ENCODE data around the gene PUS1.

The PUS1 gene

GRCh38 chr12:131915000-131915689 is 13.9 kb upstream of the PUS1 start:
- DNase-seq (ENCODE audit: extremely low read depth in 1 of 2, low read depth in 1 of 2), result no peak

DNA sequence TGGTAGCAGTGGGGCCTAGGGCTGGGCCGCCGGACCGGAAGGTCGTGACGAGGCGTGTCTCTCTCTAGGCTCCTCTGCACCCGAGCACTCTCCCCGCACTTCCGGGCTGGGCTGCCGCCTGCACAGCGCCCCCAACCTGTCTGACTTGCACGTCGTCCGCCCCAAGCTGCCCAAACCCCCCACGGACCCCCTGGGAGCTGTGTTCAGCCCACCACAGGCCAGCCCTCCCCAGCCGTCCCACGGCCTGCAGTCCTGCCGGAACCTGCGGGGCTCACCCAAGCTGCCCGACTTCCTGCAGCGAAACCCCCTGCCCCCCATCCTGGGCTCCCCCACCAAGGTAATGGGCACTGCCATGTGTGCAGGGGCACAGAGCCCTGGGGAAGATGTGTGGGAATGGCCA is 13.3 kb upstream of the PUS1 start:
- DNase-seq (ENCODE audit: extremely low read depth in 1 of 2, low read depth in 1 of 2), result no peak

DNA sequence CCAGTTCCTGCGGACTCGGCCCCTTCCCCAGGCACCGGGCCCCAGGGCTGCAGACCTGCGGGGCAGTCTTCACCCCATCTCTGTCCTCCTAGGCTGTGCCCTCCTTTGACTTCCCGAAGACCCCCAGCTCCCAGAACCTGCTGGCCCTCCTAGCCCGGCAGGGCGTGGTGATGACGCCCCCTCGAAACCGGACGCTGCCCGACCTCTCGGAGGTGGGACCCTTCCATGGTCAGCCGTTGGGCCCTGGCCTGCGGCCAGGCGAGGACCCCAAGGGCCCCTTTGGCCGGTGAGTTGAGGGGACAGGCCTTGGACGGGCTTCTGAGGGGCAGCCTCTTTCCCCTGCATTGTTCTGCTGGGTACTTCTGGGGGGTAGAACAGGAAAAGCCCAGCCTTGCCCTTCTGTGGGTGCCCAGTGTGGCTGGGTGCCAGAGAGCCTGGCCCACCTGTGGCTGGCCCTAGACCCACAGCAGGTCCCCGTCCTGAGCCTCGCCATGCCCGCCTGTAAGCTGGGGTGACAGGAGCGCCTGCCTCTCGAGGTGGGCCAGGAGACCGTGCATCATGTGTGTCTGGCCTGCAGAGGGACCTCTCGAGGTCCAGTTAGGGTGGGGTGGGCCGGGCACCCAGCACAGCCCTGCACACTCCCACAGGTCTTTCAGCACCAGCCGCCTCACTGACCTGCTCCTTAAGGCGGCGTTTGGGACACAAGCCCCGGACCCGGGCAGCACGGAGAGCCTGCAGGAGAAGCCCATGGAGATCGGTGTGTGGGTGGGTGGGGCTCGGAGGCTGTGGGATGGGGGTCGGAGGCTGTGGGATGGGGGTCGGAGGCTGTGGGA is 12.6 kb upstream of the PUS1 start:
- no peak for DNase-seq (ENCODE audit: extremely low read depth in 1 of 2, low read depth in 1 of 2)

GRCh38 chr12:131917139-131917710 is 11.9 kb upstream of the PUS1 start:
- no peak for DNase-seq (ENCODE audit: extremely low read depth in 1 of 2, low read depth in 1 of 2)

DNA sequence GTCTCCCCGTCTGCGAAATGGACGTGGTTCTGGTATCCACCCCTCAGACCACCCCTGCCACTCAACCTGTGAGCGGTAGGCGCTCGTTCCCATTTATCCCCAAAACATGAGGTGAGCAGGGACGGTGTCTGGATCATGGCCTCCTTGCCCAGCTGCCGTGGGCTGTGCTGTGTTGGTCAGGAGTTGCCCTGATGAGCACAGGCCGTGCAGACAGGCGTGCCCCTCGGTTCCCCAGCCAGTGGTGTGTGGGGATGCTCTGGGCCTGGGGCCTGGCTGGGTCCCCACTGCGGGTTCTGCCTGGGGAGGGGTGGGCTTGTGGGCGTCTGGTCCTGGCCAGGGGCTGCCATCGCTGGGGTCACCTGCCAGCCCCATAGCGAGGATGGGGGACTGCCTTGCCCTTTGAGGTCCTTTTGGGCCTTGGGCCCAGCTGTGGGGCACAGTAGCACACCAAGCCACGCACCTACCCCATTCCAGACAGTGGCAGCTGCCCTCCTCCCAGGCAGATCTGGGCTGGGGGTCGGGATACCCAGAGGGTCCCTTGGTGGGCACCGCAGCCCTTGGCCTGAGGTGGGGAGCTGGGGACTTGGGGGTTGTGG is 11.3 kb upstream of the PUS1 start:
- no peak for DNase-seq (ENCODE audit: extremely low read depth in 1 of 2, low read depth in 1 of 2)

GRCh38 chr12:131918311-131919050 is 10.6 kb upstream of the PUS1 start:
- DNase-seq (ENCODE audit: extremely low read depth in 1 of 2, low read depth in 1 of 2), result no peak

- no peak for DNase-seq (ENCODE audit: extremely low read depth in 1 of 2, low read depth in 1 of 2)
Observed at GRCh38 chr12:131919051-131919347, 10.1 kb upstream of the PUS1 start.

- DNase-seq (ENCODE audit: extremely low read depth in 1 of 2, low read depth in 1 of 2), result no peak
Observed at GRCh38 chr12:131919366-131920156, 9.5 kb upstream of the PUS1 start.

GRCh38 chr12:131920157-131920508 is 8.9 kb upstream of the PUS1 start:
- no peak for DNase-seq (ENCODE audit: extremely low read depth in 1 of 2, low read depth in 1 of 2)

DNA sequence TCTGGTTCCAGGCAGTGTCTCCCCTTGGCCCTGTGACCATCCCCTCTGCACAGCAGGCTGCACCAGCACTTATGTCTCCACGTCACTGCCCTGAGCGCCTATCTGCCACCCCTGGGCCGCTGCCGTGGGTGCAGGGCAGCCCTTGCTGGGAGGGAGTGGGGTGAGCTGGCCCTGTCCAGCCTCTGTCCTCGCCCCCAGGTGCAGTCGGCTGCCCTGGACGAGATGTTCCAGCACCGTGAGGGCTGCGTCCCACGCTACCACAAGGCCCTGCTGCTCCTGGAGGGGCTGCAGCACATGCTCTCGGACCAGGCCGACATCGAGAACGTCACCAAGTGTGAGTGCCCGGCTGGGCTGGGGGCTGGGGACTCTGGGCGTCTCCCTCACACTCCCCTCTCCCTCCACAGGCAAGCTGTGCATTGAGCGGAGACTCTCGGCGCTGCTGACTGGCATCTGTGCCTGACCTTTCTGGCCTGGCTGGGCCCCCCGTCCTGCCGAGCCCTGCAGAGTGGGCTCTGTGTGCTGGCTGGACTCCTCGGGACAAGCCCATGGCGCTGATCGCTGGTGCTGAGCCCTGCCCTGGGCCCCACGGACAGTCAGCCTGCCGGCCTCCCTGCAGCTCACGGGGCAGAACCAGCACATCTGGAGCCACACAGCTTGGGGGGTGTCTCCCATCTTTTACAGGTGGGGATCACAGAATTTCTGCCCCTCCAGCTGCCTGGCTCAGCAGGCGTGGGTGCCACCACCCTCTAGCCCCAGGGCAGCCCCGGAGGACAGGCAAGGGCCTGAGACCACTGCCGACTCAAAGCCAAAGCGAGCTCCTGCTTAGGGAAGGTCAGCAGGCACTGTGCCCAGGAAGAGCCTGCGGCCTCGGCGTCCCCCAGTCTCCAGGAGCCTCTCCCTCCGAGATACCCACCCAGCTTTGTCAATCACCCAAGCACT is 7.9 kb upstream of the PUS1 start:
- no peak for DNase-seq (ENCODE audit: extremely low read depth in 1 of 2, low read depth in 1 of 2)

- DNase-seq (ENCODE audit: extremely low read depth in 1 of 2, low read depth in 1 of 2), result no peak
Observed at GRCh38 chr12:131921866-131922769, 7.0 kb upstream of the PUS1 start.

- DNase-seq (ENCODE audit: extremely low read depth in 1 of 2, low read depth in 1 of 2), result no peak
Observed at GRCh38 chr12:131922772-131923171, 6.3 kb upstream of the PUS1 start.

- DNase-seq (ENCODE audit: extremely low read depth in 1 of 2, low read depth in 1 of 2), result no peak
Observed at GRCh38 chr12:131923260-131923659, 5.8 kb upstream of the PUS1 start.

DNA sequence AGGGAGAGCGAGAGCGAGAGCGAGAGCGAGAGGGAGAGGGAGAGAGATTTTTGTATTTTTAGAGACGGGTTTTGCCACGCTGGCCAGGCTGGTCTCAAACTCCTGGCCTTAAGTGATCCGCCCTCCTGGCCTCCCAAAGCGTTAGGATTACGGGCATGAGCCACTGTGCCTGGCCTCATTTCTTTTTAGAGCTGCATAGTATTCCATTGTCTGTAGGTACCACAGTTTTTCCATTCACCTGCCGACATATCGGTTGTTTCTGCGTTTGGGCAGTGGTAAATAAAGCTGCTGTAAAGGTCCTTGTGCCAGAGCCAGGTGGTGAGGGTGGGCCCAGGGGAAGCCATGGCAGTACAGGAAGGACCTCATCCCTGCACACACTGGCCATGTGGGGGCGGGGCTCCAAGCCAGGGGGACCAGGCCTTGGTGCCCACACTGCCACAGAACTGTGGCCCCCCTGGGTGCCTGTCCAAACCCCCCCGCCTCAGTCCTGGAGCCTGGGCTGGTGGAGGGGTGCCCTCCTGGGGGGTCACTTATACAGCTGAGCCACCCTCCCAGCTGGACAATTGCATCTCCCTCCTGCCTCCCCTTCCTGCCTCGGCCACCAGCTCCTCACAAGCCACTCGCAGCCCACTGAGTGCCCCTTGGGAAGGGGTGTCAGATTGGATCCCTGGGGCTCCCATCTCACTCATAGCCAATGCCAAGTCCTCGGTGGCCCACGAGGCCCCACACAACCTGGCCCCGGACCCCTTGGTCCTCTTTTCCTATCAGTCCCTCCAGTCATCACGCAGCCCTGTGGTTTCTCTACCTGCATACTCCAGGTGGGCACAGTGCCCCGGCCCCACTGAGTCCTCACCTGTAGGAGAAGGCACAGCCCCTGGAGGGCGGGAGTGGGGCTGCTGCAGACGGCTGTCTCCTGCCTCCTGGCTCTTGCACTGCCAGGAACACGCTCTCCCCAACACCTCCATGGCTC is 1.7 kb upstream of the PUS1 start:
- DNase-seq (ENCODE audit: extremely low read depth in 1 of 2, low read depth in 1 of 2), result no peak

DNA sequence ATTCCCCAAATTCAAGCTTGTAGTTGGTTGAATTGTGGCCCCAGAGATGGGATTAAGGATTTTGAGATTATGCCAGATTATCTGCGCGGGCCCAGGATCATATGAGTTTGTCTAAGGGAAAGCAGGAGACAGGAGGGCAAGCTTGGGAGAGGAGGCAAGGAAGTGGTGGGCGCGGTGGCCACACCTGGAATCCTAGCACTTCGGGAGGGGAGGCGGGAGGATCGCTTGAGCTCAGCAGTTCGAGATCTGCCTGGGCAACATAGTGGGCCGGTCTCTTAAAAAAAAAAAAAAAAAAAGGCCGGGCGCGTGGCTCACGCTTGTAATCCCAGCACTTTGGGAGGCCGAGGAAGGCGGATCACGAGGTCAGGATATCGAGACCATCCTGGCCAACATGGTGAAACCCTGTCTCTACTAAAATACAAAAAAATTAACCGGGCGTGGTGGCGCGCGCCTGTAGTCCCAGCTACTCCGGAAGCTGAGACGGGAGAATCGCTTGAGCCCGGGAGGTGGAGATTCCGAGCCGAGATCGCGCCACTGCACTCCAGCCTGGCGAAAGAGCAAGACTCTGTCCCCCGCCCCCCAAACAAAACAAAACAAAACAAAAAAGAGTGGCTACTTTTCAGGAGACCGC is 881 bp upstream of the PUS1 start:
- no peak for DNase-seq (ENCODE audit: extremely low read depth in 1 of 2, low read depth in 1 of 2)

DNA sequence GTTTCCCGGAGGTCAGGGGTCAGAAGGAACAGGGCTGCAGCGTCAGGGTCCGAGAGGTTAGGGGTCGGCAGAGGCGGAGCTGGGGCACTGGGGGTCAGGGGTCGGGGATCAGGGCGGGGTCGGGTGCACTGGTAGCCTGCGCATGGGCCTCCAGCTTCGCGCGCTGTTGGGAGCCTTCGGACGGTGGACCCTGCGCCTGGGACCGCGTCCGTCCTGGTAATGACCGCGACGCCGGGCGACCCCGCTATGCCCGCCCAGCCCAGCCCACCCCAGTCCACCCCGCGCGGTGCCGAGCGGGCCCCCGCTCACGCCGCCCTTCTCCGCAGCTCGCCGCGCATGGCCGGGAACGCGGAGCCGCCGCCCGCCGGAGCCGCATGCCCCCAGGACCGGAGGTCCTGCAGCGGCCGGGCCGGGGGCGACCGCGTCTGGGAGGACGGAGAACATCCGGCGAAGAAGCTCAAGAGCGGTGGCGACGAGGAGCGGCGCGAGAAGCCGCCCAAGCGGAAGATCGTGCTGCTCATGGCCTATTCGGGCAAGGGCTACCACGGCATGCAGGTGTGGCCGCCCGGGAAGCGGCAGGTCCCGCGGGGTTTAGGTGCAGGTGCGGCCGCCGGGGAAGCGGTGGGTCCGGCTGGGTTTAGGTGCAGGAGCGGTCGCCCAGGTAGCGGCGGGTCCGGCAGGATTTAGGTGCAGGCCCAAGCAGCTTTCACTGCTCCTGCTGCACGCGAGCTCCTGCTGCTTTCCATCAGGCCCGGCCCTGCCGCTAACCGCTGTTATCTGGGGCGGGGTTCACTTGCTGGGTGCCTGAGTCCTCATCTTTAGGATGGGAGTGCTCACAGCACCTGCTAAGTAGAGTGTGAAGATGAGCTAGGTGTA is 743 bp downstream of the PUS1 start:
- DNase-seq (ENCODE audit: extremely low read depth in 1 of 2, low read depth in 1 of 2), result no peak
